T-helper 2 cell treated with Interferon-gamma antibody and Interleukin-4, amounts not matched to agents 5 μg/mL and 100 μg/mL, for 36 hours (primary cell): ENCODE results near the gene GSDME.
A peak's percentile ranks its signal among the peaks of the same experiment; 100 is the strongest.
"Not testable (repeated sequence)": the region's sequence is repeated elsewhere in the genome, so short reads cannot be mapped to it uniquely, and the experiment has no call there.

Source experiments
- DNase-seq: peaks from one replicate; pipeline ENCODE4 v3.0.0; 2021; ENCODE audit warnings: low spot score
- H3K27ac Mint-ChIP-seq: one replicate; pipeline ENCODE4 v1.8.0; 2021; ENCODE audit warnings: mild to moderate bottlenecking, mixed read lengths
- H3K27me3 Mint-ChIP-seq: one replicate; pipeline ENCODE4 v1.8.0; 2021; ENCODE audit warnings: low read depth, mixed read lengths
- H3K36me3 Mint-ChIP-seq: one replicate; pipeline ENCODE4 v1.8.0; 2021; ENCODE audit warnings: low read depth, mixed read lengths
- H3K4me1 Mint-ChIP-seq: one replicate; pipeline ENCODE4 v1.8.0; 2021; ENCODE audit warnings: low read depth, mixed read lengths
- H3K4me3 Mint-ChIP-seq: one replicate; pipeline ENCODE4 v1.8.0; 2022; ENCODE audit warnings: mild to moderate bottlenecking, moderate library complexity, mixed read lengths
- H3K9me3 Mint-ChIP-seq: one replicate; pipeline ENCODE4 v1.8.0; 2021; ENCODE audit warnings: mixed read lengths

GSDME gene

GRCh38 chr7:24757353-24758275 lies at the start of gene GSDME:
TSS of gene GSDME (minus strand) at chr7:24757464. CDS start at chr7:24749774, 7,690 bp downstream.
- Mint-ChIP-seq H3K27ac (peak within 1 kb of the TSS; percentile 53), H3K36me3 (no peaks in the 10 kb centered on the region), H3K4me3 (peak within 1 kb of the TSS; percentile 89), H3K9me3 (no peaks in the 10 kb centered on the region), H3K27me3 (peaks cover 44% of the 10 kb centered on the region), H3K4me1 (peaks cover 27% of the 10 kb centered on the region)
- peak; percentile 48 for DNase-seq

- Mint-ChIP-seq H3K36me3 (peaks cover 70% of the 10 kb centered on the region), H3K4me1 (peaks cover 9% of the 10 kb centered on the region)
- no peak for DNase-seq
These were observed 45.0 kb upstream of the GSDME start for GRCh38 chr7:24802300-24802699.

GRCh38 chr7:24801883-24802282 lies 44.6 kb upstream of the GSDME start:
- Mint-ChIP-seq H3K4me3 (no peak overlapping the region), H3K27ac (no peak overlapping the region), H3K9me3 (peaks cover 5% of the 10 kb centered on the region), H3K27me3 (no peaks in the 10 kb centered on the region), H3K36me3 (peaks cover 71% of the 10 kb centered on the region), H3K4me1 (peaks cover 9% of the 10 kb centered on the region)
- DNase-seq, result no peak

More at GRCh38 chr7:24802300-24802699, 45.0 kb upstream of the GSDME start:
- H3K4me3 Mint-ChIP-seq, result no peak overlapping the region
- H3K27me3 Mint-ChIP-seq, result no peaks in the 10 kb centered on the region
- no peak overlapping the region for H3K27ac Mint-ChIP-seq
- peaks cover 5% of the 10 kb centered on the region for H3K9me3 Mint-ChIP-seq

- H3K27ac Mint-ChIP-seq, result peak overlapping the region; percentile 5
- H3K4me3 Mint-ChIP-seq, result no peak overlapping the region
- peaks cover 9% of the 10 kb centered on the region for H3K4me1 Mint-ChIP-seq
- no peaks in the 10 kb centered on the region for H3K27me3 Mint-ChIP-seq
- H3K36me3 Mint-ChIP-seq, result peaks cover 72% of the 10 kb centered on the region
- DNase-seq, result no peak
- peaks cover 5% of the 10 kb centered on the region for H3K9me3 Mint-ChIP-seq
These were observed 43.4 kb upstream of the GSDME start for GRCh38 chr7:24800667-24801066.

- Mint-ChIP-seq H3K27ac (no peak overlapping the region), H3K9me3 (peaks cover 5% of the 10 kb centered on the region), H3K27me3 (no peaks in the 10 kb centered on the region), H3K36me3 (peaks cover 73% of the 10 kb centered on the region), H3K4me3 (no peak overlapping the region), H3K4me1 (peaks cover 9% of the 10 kb centered on the region)
- DNase-seq, result no peak
These were observed 42.8 kb upstream of the GSDME start for GRCh38 chr7:24800073-24800472.

- no peak for DNase-seq
- Mint-ChIP-seq H3K4me3 (no peak overlapping the region), H3K27me3 (no peaks in the 10 kb centered on the region), H3K4me1 (peaks cover 12% of the 10 kb centered on the region), H3K9me3 (peaks cover 5% of the 10 kb centered on the region), H3K36me3 (peaks cover 72% of the 10 kb centered on the region), H3K27ac (no peak overlapping the region)
These were observed 42.2 kb upstream of the GSDME start for GRCh38 chr7:24799506-24799905.

- peaks cover 5% of the 10 kb centered on the region for H3K9me3 Mint-ChIP-seq
- peaks cover 21% of the 10 kb centered on the region for H3K4me1 Mint-ChIP-seq
- no peak for DNase-seq
- no peak overlapping the region for H3K27ac Mint-ChIP-seq
- H3K4me3 Mint-ChIP-seq, result no peak overlapping the region
- H3K36me3 Mint-ChIP-seq, result peaks cover 68% of the 10 kb centered on the region
- H3K27me3 Mint-ChIP-seq, result no peaks in the 10 kb centered on the region
These were observed 41.0 kb upstream of the GSDME start for GRCh38 chr7:24798261-24798660.

GRCh38 chr7:24797270-24797669 lies 40.0 kb upstream of the GSDME start:
- H3K27me3 Mint-ChIP-seq, result no peaks in the 10 kb centered on the region
- H3K27ac Mint-ChIP-seq, result no peak overlapping the region
- DNase-seq, result no peak
- peaks cover 64% of the 10 kb centered on the region for H3K36me3 Mint-ChIP-seq
- peaks cover 5% of the 10 kb centered on the region for H3K9me3 Mint-ChIP-seq
- peaks cover 21% of the 10 kb centered on the region for H3K4me1 Mint-ChIP-seq
- H3K4me3 Mint-ChIP-seq, result no peak overlapping the region

- no peak overlapping the region for H3K27ac Mint-ChIP-seq
- peaks cover 45% of the 10 kb centered on the region for H3K36me3 Mint-ChIP-seq
- H3K27me3 Mint-ChIP-seq, result no peaks in the 10 kb centered on the region
- no peak for DNase-seq
- no peaks in the 10 kb centered on the region for H3K9me3 Mint-ChIP-seq
- no peak overlapping the region for H3K4me3 Mint-ChIP-seq
- peaks cover 12% of the 10 kb centered on the region for H3K4me1 Mint-ChIP-seq
These were observed 38.1 kb upstream of the GSDME start for GRCh38 chr7:24795407-24795767.

- H3K9me3 Mint-ChIP-seq, H3K27me3 Mint-ChIP-seq, DNase-seq, H3K4me3 Mint-ChIP-seq: not testable (repeated sequence)
- H3K4me1 Mint-ChIP-seq, result peaks cover 14% of the 10 kb centered on the region
- H3K36me3 Mint-ChIP-seq, result peaks cover 40% of the 10 kb centered on the region
- H3K27ac Mint-ChIP-seq, result peak overlapping the region; percentile 52
These were observed 37.6 kb upstream of the GSDME start for GRCh38 chr7:24794751-24795406.

GRCh38 chr7:24793982-24794648 lies 36.9 kb upstream of the GSDME start:
- Mint-ChIP-seq H3K4me1 (peaks cover 14% of the 10 kb centered on the region), H3K9me3 (no peaks in the 10 kb centered on the region), H3K27me3 (no peaks in the 10 kb centered on the region), H3K36me3 (peaks cover 35% of the 10 kb centered on the region), H3K4me3 (no peak overlapping the region), H3K27ac (peak overlapping the region; percentile 74)
- DNase-seq, result no peak

GRCh38 chr7:24788961-24789576 lies 31.8 kb upstream of the GSDME start:
- Mint-ChIP-seq H3K36me3 (peaks cover 16% of the 10 kb centered on the region), H3K4me1 (peaks cover 6% of the 10 kb centered on the region), H3K27me3 (no peaks in the 10 kb centered on the region), H3K4me3 (no peak overlapping the region), H3K27ac (no peak overlapping the region), H3K9me3 (peaks cover under 1% of the 10 kb centered on the region)
- DNase-seq, result no peak

GRCh38 chr7:24788075-24788474 lies 30.8 kb upstream of the GSDME start:
- Mint-ChIP-seq H3K27ac (no peak overlapping the region), H3K36me3 (peaks cover 22% of the 10 kb centered on the region), H3K4me3 (no peak overlapping the region), H3K4me1 (peaks cover 2% of the 10 kb centered on the region), H3K9me3 (peaks cover 9% of the 10 kb centered on the region), H3K27me3 (no peaks in the 10 kb centered on the region)
- DNase-seq, result no peak
